Suprapubic skin (tissue), 4 donors: ENCODE data around the gene HDGFL1. TPM values are rescaled to one million over a fixed set of nuclear protein-coding genes. Genes with fewer than 3 reads are reported as not detected.

ENCODE experiments used
- DNase-seq, 2 donors: peaks; one replicate each; pipeline ENCODE4 v3.0.0-alpha.2; 2019; ENCODE audit warnings: low spot score in 2 of 2
- H3K27ac ChIP-seq: fragments of 200-600 bp; sonication (generic); one replicate; pipeline ENCODE4 v1.5.1; 2019
- H3K27me3 ChIP-seq: fragments of 200-600 bp; sonication (generic); one replicate; pipeline ENCODE4 v1.5.1; 2019
- H3K36me3 ChIP-seq: fragments of 200-600 bp; sonication (generic); one replicate; pipeline ENCODE4 v1.5.1; 2019
- H3K4me1 ChIP-seq: fragments of 200-600 bp; sonication (generic); one replicate; pipeline ENCODE4 v1.5.1; 2019
- H3K4me3 ChIP-seq: fragments of 200-600 bp; sonication (generic); one replicate; pipeline ENCODE4 v1.5.1; 2019; ENCODE audit warnings: mild to moderate bottlenecking
- H3K9me3 ChIP-seq: fragments of 200-600 bp; sonication (generic); one replicate; pipeline ENCODE4 v1.5.1; 2019
- EP300 ChIP-seq: sonication (generic); formaldehyde crosslinking; IDR thresholded peaks from one replicate; pipeline ENCODE4 v1.6.1; 2017; ENCODE audit warnings: antibody characterized with exemption
- POLR2A ChIP-seq, 2 donors: fragments of 450-650 bp; IDR thresholded peaks; one replicate each; pipeline ENCODE4 v1.6.1; 2017; ENCODE audit warnings: antibody characterized with exemption in 2 of 2, mild to moderate bottlenecking in 2 of 2, moderate library complexity in 2 of 2
- POLR2AphosphoS5 ChIP-seq, 3 donors: sonication (generic); formaldehyde crosslinking; IDR thresholded peaks; one replicate each; pipeline ENCODE4 v1.6.1; 2017; ENCODE audit warnings: antibody characterized with exemption in 3 of 3
- WGBS: methylation state at CpG from one replicate; pipeline ENCODE4 v1.1.5; 2018; 5-methylcytosine and 5-hydroxymethylcytosine counted together
- total RNA-seq, 4 donors: library from RNA; depleted of rRNA; stranded (reverse); fragments of >200 nt; gene quantifications; one replicate each; pipeline ENCODE4 v1.1.0, GENCODE V29; 2016
- TF ChIP-seq, protein P1 (sequence below), 2 donors: fragments of 200-600 bp in 1 of 2; fragments of 450-650 bp in 1 of 2; sonication (generic) in 1 of 2; IDR thresholded peaks; one replicate each; pipeline ENCODE4 v1.5.1; 2016 to 2019; ENCODE audit warnings: antibody characterized with exemption in 2 of 2, mild to moderate bottlenecking in 1 of 2, moderate library complexity in 1 of 2

The HDGFL1 gene
- total RNA-seq, 4 donors from 2014 or later = not detected

DNA sequence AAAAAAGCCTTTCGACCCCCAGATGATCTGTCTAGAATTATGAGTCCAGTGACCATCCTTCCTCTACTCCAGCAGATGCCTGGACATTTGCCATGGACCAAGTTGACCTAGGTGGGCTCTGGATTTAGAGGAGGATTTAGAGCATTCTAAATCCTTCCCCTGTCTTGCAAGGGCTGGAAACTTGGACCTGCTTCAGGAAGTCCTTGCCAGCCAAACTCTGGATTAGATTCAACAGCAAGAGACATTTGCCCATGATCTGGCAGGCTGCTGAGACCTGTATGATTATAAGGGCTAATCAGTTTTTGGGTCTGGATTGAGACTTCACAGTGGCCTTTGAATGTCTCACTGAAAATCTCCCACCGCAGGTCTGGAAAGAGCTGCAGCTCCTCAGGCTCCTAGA is 13.1 kb upstream of the HDGFL1 start:
- DNase-seq = no peak

DNA sequence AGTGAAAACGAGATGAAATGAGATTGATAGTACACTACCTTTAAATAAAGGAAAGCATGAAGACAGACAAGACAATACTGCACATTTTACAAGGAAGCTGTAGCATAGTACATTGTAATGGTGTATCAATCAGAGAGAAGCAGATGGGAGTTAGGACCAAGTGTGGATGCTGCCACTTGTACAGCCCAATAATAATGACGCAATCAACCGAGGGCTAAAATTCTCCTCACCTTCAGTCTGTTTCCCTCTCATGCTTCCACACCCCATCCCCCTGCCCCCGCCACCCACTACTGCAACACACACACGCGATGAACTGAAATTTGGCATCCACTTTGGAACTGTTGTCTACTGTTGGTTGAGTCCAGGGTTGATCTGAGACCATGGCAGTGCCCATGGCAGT is 12.4 kb upstream of the HDGFL1 start:
- H3K27me3 ChIP-seq = no peaks in the 10 kb centered on the region
- 84% methylated on average over 6 of the region's 6 CpGs for WGBS
- no peaks in the 10 kb centered on the region for H3K4me1 ChIP-seq
- no peak for DNase-seq
- TF ChIP-seq POLR2A (IDR thresholded peaks at IDR 0.05) (no peak), POLR2AphosphoS5 (IDR thresholded peaks at IDR 0.05) (no peak), EP300 (no peak)
- TF ChIP-seq, protein P1, sequence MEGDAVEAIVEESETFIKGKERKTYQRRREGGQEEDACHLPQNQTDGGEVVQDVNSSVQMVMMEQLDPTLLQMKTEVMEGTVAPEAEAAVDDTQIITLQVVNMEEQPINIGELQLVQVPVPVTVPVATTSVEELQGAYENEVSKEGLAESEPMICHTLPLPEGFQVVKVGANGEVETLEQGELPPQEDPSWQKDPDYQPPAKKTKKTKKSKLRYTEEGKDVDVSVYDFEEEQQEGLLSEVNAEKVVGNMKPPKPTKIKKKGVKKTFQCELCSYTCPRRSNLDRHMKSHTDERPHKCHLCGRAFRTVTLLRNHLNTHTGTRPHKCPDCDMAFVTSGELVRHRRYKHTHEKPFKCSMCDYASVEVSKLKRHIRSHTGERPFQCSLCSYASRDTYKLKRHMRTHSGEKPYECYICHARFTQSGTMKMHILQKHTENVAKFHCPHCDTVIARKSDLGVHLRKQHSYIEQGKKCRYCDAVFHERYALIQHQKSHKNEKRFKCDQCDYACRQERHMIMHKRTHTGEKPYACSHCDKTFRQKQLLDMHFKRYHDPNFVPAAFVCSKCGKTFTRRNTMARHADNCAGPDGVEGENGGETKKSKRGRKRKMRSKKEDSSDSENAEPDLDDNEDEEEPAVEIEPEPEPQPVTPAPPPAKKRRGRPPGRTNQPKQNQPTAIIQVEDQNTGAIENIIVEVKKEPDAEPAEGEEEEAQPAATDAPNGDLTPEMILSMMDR (IDR thresholded peaks at IDR 0.05) = no peak
- H3K9me3 ChIP-seq = no peaks in the 10 kb centered on the region
- H3K27ac ChIP-seq = no peak overlapping the region
- H3K36me3 ChIP-seq = no peaks in the 10 kb centered on the region
- H3K4me3 ChIP-seq = no peak overlapping the region

More for the DNA sequence above, 13.1 kb upstream of the HDGFL1 start:
- TF ChIP-seq EP300 = no peak
- TF ChIP-seq POLR2A (IDR thresholded peaks at IDR 0.05) = no peak
- WGBS = 63% methylated on average over 2 of the region's 2 CpGs
- H3K4me1 ChIP-seq = no peaks in the 10 kb centered on the region
- H3K27ac ChIP-seq = no peak overlapping the region
- no peaks in the 10 kb centered on the region for H3K9me3 ChIP-seq
- no peaks in the 10 kb centered on the region for H3K27me3 ChIP-seq
- no peak overlapping the region for H3K4me3 ChIP-seq
- no peaks in the 10 kb centered on the region for H3K36me3 ChIP-seq

DNA sequence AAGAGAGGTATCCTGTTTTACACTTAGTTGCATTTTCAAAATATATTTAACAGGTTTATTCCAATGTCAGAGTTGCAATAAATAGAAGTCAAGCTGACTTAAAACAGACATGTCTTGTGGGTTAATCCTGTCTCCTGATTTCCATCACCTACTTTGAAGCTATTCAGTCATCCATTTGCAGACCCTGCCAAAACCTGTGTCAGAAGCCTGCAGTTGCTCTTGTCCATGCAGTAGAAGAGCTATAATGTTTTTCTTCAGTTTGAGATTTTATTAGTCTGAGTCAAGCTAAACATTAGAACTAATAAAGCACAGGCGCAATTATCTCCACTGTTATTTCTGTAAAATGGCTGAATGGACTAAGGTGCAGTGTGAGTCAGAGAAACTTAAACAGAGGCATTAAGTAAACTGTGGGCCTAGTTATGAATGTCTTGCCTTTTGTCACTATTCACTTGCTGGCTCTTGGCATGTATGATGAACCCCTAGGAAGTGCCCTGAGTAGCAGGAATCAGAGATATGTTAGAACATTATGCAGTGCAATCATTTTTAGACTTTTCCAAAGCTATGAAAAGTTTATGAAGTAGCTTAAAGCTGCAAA is 11.0 kb upstream of the HDGFL1 start:
- no peaks in the 10 kb centered on the region for H3K4me1 ChIP-seq
- no peak overlapping the region for H3K27ac ChIP-seq
- no peaks in the 10 kb centered on the region for H3K9me3 ChIP-seq
- no peak for TF ChIP-seq POLR2A (IDR thresholded peaks at IDR 0.05)
- TF ChIP-seq, protein P1 (IDR thresholded peaks at IDR 0.05) = no peak
- 82% methylated on average over 1 of the region's 1 CpG for WGBS
- H3K36me3 ChIP-seq = no peaks in the 10 kb centered on the region
- no peak for DNase-seq
- no peaks in the 10 kb centered on the region for H3K27me3 ChIP-seq
- H3K4me3 ChIP-seq = no peak overlapping the region

DNA sequence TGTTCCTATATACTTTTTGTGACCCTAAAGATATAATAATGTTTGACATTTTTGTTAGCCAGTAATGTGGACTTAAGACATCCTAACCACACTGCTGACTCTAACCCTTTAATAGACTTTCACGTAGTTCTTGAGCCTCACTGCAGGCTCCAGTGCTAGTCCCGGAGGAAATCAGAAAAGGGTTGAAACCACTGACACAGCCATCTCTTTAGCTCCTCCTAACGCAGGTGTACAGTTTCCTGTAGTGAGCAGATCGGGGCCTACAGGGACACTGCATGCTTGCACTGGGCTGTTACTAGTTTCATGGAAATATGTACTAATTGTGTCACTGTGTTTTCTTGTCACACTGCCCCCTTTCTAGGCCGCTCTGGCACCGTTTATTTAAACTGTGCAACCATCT is 512 bp upstream of the HDGFL1 start:
- H3K27me3 ChIP-seq = no peaks in the 10 kb centered on the region
- WGBS = 96% methylated on average over 6 of the region's 6 CpGs

DNA sequence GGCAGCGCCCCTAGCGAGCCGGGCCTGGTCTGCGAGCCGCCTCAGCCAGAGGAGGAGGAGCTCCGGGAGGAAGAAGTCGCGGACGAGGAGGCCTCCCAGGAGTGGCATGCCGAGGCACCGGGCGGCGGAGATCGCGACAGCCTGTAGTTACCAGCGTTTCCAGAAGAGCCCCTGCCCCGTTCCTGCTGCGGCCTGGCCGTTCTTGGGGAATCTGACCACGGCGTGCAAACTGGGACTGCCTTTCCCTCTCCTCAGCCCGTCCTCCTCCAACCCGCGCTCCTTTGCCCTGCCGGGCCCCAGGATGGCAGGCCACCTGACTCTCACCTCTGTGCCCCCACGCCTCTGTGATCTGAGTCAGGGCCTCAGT is 802 bp downstream of the HDGFL1 start:
- H3K9me3 ChIP-seq = no peaks in the 10 kb centered on the region
- DNase-seq = no peak
- H3K4me3 ChIP-seq = no peak overlapping the region
- TF ChIP-seq, protein P1 (IDR thresholded peaks at IDR 0.05) = no peak
- no peak for TF ChIP-seq EP300
- TF ChIP-seq POLR2AphosphoS5 (IDR thresholded peaks at IDR 0.05) = no peak
- TF ChIP-seq POLR2A (IDR thresholded peaks at IDR 0.05) = no peak
- H3K27me3 ChIP-seq = no peaks in the 10 kb centered on the region
- no peak overlapping the region for H3K27ac ChIP-seq
- H3K36me3 ChIP-seq = no peaks in the 10 kb centered on the region
- WGBS = 93% methylated on average over 26 of the region's 26 CpGs
- H3K4me1 ChIP-seq = no peaks in the 10 kb centered on the region

More for the DNA sequence above, 512 bp upstream of the HDGFL1 start:
- Histone ChIP-seq H3K4me3 (no peak overlapping the region), H3K27ac (no peak overlapping the region), H3K4me1 (no peaks in the 10 kb centered on the region), H3K9me3 (no peaks in the 10 kb centered on the region), H3K36me3 (no peaks in the 10 kb centered on the region)
- TF ChIP-seq POLR2AphosphoS5 (IDR thresholded peaks at IDR 0.05) (no peak), POLR2A (IDR thresholded peaks at IDR 0.05) (no peak), EP300 (no peak)
- TF ChIP-seq, protein P1 (IDR thresholded peaks at IDR 0.05) = no peak
- no peak for DNase-seq

DNA sequence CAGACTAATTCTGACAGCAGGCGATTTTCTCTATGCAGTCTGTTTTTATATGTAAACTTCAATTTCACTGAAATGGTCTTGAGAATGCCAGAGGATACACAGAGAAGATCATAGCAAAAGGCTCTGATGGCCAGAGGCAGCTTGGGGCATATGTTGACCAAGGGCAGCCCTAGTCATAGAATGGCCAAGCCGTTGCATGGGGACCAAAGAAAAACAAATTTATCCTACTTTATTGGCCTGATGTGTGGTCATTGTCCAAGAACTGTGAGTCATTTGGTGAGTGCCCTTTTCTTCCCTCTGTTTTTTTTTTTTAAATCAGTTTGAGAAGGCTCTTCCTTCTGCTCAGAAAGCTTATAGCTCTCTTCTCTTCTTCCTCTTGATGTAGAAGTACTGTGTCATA is 5.8 kb downstream of the HDGFL1 start:
- TF ChIP-seq POLR2AphosphoS5 (IDR thresholded peaks at IDR 0.05) (no peak), POLR2A (IDR thresholded peaks at IDR 0.05) (no peak), EP300 (no peak)
- TF ChIP-seq, protein P1 (IDR thresholded peaks at IDR 0.05) = no peak
- 83% methylated on average over 2 of the region's 2 CpGs for WGBS
- Histone ChIP-seq H3K4me3 (no peak overlapping the region), H3K4me1 (no peaks in the 10 kb centered on the region), H3K27ac (no peak overlapping the region), H3K9me3 (no peaks in the 10 kb centered on the region), H3K36me3 (no peaks in the 10 kb centered on the region), H3K27me3 (no peaks in the 10 kb centered on the region)
- DNase-seq = no peak
